T-helper 1 cell (primary cell): ENCODE measurements around the gene TCF4.

ENCODE experiments used
- DNase-seq, 5 donors: peaks; one replicate each; pipeline ENCODE4 v3.0.0-alpha.2; 2012 to 2020

TCF4 gene

GRCh38 chr18:55220523-55220922 is 367.5 kb downstream of the TCF4 start:
- no peak for DNase-seq

- DNase-seq = no peak
Observed at GRCh38 chr18:55219823-55220222, 368.2 kb downstream of the TCF4 start.

DNA sequence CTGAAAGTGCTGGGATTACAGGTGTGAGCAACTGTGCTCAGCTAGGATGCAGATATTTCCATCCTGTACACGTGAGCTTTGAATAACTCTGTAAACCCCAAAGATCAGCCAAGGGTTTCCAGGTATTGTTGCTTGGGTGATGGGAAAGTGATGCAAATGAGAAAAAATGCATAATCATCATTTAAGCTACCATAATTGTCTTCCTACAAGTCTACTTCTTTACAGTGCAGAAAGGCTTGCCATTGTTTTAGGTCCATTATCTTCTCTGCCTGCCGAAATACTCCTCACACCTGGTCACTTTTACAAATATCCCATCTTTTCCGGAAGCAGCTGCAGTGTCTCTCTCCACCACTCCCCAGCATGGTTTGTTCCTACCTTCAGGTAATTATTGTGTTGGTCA is 368.9 kb downstream of the TCF4 start:
- no peak for DNase-seq

DNA sequence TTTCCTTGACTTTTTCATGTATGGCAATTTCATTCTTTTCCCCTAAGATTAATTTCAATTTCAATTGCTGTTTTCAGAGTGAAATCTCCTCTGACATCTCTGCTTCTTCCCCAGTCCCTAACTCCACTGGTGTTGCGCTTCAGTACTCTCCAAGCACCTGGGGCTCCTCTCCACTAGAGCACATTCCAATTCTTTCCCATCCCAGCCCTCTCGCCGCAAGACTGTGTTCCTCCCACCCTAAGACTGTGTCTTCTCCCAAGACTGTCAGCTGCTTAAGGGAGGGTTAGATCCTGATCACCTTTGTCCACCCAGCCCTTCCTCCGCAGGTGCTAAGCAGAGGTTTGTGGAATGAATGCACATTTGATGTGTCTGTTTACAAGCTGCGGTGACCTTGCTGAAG is 373.0 kb downstream of the TCF4 start:
- no peak for DNase-seq

DNA sequence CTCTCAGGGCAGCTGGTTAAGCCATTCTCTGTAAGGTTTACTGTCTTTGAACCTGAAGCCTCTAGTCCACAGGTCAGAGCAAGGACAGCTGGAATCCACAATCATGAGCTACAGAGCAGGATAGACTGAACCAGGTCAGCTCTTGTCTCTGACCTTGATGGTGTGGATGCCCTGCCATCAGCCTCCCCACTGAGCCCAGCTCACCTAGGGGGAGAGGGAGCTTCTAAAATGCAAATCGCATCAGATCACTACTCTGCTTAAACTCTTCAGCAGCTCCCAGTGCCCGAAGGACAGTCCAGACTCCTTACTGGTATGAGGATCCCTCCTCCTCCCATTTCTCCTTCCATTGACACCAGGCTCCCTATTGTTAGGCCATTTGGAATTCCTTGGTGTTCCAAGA is 373.5 kb downstream of the TCF4 start:
- DNase-seq = no peak

DNA sequence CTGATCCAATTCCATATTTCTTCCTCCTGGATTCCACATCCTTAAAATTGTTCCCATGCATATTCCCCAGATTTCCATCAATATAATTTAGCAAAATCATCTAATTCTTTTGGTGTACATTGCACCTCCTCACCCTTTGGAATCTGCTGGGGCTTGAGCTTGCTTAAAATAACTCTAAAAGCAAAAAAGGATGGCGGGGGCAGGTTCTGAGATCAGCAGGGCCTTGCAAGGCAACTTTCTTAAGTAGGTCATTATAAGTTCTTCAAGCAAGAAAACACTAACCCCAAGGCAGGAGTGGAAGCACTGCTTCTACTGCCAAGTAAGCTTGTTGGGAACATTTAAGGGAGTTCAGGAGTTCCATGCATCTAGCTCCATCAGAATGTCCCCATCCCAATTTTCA is 374.4 kb downstream of the TCF4 start:
- no peak for DNase-seq

- no peak for DNase-seq
Observed at GRCh38 chr18:55206927-55207326, 381.1 kb downstream of the TCF4 start.

GRCh38 chr18:55202232-55202917 is 385.6 kb downstream of the TCF4 start:
- DNase-seq = no peak

- DNase-seq = no peak
Observed at GRCh38 chr18:55199291-55199963, 388.6 kb downstream of the TCF4 start.

GRCh38 chr18:55195863-55196262 is 392.1 kb downstream of the TCF4 start:
- no peak for DNase-seq

- no peak for DNase-seq
Observed at GRCh38 chr18:55189972-55190371, 398.0 kb downstream of the TCF4 start.

DNA sequence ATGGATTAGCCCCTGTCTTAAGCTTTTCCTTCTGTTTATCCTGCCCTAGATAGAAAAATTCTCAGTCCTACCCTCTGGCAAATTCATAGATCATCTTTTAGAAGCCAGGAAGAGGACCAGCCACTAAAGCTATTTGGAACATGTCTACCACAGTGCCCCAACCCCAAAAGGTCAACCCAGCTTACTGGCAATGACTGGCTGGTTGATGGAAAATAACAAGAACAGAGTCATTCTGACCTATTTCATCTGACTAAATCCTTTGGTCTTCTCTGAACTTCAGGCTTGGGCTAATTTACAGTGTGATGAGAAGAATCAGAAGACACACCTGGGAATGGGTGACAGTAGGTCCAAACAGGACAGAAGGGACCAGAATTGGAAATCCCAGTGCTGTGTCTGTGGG is 401.4 kb downstream of the TCF4 start:
- no peak for DNase-seq

DNA sequence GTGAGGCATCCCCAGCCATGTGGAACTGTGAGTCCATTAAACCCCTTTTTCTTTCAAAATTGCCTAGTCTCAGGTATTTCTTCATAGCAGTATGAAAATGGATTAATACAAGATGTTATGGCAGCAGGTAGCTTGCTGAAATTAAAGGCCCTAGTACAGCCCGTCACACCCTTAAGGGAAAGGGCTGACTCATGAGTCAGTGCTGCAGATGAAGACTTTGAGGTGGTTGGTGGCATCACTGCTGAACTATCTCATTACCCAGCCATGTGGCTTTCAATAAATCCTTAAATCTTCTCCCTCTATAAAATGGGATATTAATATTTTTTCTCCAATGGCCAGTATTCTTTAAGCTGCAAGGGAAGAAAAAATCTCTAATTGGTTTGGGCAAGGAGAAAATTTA is 402.6 kb downstream of the TCF4 start:
- no peak for DNase-seq

DNA sequence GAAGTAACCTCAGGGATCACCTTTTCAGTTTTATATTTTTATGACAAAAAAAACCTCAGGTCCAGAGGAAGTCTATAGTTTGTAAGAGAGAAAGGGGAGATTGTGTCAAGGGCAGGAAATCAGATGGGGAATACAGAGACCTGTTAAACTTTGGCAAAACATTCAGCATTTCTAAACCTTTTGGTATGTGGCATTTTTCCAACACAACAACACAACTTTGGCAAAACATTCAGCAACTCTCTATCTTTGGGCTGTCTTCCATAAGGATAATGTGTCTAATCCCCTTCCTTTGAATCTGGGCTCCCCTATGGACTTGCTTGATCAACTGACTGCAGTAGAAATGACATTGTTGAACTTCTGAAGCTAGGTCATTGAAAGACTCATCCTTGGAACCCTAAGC is 408.2 kb downstream of the TCF4 start:
- DNase-seq = no peak

GRCh38 chr18:55179425-55179824 is 408.6 kb downstream of the TCF4 start:
- no peak for DNase-seq

- DNase-seq = no peak
Observed at GRCh38 chr18:55173291-55173690, 414.7 kb downstream of the TCF4 start.
